ENCODE results near the gene WARS2.

The WARS2 gene

GRCh38 chr1:118993700-118994026, 146.8 kb downstream of the WARS2 start:
- DNase-seq: no peak

DNA sequence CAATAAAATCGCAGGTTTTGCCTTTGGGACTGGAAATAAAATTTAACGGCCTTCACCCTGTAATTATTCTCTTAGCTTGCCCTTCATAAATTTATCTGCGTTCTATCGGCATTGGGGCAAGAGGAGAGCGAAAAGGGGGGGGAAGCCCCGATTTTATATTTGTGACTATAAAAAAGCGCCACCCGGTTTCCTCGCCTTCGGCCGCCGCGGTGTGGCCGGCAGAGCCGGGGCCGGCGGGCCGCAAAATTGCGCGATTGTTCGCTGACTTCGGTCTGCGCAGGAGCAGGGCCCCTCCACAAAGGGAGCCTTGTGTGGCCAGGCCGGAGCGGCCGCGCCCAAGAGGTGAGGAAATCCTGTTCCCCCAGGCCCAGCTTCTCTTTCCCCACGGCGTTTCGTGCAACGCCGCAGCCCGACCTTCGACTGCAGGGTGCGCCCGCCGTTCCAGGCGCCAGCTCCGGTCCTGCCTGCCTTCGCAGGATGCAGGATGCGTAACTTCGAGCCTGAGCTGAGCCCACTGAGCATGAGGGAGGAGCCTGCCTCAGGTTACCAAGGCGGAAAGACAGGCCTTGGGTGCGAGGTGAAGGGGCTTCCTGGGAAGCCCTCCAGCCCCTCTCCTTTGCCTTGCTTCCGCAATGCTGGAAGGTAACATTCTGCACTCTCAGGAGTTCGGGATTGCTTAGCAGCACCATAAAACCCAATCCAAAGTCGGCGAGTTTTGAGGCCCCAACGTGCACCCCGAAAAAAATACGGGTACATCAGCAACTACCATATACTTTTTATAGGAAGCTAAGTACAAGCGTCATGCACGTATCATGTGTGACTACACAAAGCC, 147.4 kb downstream of the WARS2 start:
- no peak for DNase-seq

- no peak for DNase-seq
Measured at GRCh38 chr1:118992237-118992825, 148.1 kb downstream of the WARS2 start.

DNA sequence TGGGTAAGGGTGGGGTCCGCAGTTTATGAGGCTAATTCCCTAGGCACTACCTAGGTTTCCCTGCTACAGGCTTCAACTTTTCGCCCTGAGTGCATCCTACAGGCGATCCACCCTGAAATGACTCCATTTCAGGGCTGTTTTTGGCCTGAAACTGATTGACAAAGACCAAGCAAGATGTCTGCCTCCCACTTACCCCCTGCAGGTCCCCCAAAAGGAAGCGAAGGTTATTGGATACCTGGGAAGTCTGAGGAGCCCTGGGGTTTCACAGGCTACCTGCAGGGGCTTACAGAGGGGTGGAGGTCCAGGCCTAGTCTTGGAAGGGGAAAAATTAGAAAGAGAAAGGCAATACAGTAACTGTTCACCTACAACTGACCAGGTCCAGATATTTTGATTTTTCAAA, 149.0 kb downstream of the WARS2 start:
- DNase-seq: no peak

DNA sequence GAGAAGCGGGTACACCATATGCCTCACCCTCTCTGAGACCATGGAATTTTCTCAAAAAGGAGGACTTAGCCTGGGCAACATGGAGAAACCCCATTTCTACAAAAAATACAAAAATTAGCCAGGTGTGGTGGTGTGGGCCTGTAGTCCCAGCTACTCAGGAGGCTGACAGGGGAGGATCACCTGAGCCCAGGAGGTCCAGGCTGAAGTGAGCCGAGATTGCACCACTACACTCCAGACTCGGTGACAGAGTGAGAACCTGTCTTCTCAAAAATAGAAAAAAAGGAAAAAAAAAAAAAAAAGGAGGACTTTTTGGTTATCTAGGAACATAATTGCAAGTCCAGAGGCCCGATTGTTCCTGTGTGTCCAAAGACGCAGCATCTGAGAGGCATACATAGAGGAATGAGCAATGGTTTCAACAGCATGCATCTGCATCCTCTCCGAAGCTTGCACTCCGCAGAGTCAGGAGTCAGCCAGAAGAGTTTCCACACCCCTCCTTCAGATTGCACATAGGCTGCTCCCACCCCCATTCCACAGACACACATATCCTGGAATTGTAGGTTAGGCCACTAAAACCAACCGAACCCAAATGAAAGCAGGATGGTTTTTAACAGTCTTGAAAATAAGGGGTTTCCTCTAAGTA, 149.8 kb downstream of the WARS2 start:
- DNase-seq: no peak

DNA sequence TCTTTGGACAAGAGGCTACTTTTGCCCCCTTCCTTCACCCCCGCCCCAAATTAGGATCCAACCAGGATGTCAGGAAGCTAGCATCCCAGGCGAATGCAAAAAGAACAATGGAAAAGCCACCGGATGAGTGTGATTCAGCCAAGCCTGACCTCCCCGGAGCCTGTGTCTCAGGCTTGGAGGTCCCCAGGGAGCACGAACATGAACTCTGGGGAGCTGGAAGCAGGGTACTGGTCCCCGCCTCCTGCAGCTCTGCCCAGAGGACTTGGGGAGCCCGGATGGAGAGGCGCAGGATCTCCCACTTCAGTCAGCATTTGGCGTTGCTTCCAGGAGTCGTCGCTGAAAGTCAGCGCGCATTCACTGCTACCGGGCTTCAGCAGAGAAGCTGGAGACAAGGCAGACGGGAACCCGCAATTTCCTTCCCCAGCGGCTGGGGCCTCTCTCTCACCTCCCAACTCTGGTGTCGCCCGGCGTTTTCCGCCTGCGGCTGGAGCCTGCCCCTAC, 150.5 kb downstream of the WARS2 start:
- no peak for DNase-seq

GRCh38 chr1:118989006-118989815, 151.2 kb downstream of the WARS2 start:
- DNase-seq: no peak

DNA sequence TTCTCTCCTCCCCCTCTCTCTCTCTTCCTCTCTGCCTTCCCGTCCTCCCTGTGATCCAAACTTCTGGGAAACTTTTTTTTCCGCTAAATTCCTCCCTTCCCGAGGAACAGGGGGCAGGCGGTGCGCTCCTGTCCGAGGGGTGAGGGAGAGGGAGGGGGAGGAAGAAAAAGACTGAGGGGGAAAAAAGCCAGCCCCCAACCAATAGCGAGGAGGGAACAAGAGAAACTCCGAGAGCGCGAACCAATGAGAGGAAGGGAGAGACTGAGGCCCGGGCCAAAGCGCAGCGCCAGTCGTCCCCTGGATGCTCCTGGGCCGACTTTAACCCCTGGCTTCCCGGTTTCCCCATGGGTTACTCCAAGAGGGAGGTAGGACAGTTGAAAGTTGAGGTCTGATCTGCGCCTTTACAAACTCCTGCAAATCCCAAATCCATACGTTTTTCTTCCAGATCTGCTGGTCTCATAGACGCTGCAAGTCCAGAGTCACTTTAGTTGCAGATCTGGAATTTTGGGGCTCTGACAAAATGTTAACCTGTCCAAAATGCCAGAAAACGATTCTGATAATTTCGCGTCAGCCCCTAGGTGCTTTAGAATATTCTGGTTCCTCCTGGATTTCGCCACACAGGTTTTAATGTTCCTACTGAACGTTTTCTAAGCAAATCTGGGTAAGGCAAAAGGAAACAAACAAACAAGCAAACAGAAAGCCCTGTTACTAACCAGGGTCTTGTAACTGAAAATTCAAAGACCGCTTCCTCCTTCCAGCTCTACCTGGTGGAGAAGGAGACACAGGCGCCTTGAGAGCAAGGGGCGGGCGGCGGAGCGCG, 152.1 kb downstream of the WARS2 start, which contains the start of gene TBX15:
TSS of gene TBX15 (minus strand) at position 158 of the 820 bp plus-strand sequence. CDS start 548 bp downstream, outside the sequence.
- DNase-seq: no peak

GRCh38 chr1:118987468-118988185, 152.8 kb downstream of the WARS2 start:
- no peak for DNase-seq

- DNase-seq: no peak
Measured at GRCh38 chr1:118986555-118987467, 153.6 kb downstream of the WARS2 start.

GRCh38 chr1:118985640-118986554, 154.6 kb downstream of the WARS2 start:
- no peak for DNase-seq

DNA sequence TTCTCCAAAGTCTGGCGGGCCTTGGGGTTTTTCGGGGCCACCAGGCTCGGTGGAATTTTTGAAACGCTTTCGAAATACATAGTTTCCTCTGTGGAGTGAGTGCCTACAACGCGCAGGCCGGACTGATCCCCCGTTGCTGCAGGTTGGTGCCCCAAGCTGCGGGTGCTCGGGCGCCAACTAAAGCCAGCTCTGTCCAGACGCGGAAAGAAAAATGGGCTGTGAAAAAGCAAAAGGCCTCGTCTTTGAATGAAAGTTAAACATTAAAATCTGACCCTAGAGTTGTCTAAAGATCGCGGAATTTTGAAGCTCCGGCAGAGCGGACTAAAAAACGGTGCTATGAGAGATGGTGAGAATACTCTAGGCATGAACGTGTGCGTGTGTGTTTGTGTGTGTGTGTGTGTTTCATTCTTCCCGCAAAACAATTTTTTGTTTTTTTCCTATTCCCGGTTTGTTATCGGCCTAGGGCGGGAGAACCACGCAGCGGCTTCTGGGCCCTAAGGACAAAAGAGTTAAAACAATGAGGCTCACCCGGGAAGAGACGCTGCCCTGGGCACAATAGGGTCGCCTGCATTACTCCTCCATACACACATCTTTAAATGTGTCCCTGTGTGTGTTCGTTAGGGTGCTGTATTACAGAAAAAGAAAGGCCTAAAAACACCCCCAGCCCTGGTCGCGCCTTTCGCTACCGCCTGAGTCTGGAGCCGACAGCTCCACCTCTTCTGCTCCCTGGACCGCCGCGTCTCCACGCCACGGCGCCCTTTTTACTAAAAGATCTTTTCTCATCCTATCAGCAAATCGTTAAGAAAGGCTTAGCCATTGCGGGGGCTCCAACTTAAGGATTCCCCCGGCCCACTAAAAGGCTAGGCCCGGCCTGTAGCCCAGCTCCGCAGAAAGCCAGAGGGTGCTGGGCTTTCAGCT, 155.5 kb downstream of the WARS2 start:
- DNase-seq: no peak

- DNase-seq: no peak
Measured at GRCh38 chr1:118984086-118984721, 156.2 kb downstream of the WARS2 start.

- no peak for DNase-seq
Measured at GRCh38 chr1:118983558-118984041, 156.9 kb downstream of the WARS2 start.

DNA sequence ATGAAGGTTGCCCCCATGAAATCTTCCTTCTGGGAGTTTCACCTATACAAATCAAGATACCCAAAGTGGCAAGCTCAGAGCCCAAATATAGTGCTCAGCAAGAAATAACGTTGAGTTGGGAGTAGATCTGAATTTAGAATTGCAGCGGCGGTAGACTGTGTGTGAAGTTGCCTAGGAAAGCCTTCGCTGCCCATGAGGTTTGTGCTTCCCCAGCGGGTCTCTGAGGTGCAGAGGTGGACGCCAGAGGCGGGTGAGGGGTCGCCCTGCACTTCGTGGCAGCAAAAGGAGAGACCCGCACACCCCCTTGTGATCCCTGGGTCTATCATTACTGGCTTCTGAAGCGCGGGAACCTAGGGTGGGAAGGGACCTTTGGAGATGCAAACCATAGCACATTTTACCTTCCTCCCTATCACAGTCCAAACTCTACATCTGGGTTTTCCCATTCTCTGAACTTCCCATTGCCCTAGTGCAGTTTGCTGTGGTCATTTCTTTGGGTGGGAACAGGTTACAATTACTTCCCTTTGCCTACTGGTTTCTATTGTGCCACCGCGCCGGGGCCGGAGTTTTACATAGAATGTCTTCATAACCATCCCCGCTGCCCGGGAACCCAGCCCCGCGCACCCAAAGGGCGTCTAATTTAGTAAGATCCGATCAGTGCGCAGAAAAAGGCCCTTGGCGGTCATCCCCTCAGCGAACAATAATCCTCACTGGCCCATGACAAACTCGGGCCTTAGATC, 157.5 kb downstream of the WARS2 start:
- DNase-seq: no peak

- DNase-seq: no peak
Measured at GRCh38 chr1:118982266-118982665, 158.2 kb downstream of the WARS2 start.

DNA sequence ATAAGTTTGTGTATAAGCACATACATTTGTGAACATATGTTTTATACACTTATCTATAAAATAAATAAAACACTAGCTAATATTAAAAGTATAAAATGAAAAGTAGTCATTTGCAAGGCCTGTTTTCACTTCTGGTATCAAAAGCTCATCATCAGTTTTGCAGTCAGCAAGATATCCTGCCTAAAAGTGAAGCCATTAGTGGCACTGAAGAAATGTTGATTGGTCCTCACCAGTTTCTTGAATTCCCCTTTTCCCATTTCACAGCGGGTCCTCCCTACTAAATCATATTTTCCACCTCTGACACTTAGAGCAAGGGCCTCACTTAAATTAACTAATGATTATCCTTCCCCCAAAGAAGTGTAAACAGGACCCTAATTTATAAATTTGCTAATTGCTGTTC, 159.0 kb downstream of the WARS2 start:
- DNase-seq: no peak

Data from activated naive CD4-positive, alpha-beta T cell treated with Interleukin-2 at 50 U/mL for 16 hours (primary cell).